ENCODE results near the gene TFB1M.

DNA sequence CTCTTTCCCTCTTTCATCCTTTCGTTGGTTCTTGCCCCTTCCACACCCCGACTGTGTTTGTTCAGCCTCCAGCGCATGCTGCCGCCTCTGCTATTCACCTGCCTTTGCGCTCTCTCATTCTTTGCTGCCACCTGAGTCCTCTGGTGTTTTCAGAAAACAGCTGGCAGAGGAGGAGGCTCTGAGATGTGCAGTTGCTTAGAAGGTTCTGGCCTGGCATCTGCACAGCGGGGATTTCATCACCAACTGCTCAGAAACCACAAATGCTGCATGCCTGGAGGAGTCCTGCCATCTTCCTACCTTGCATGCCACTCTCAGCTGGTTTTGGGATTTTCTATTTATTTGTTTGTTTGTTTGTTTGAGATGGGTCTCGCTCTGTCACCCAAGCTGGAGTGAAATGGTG is 89.7 kb downstream of the TFB1M start:
- no peak for TF ChIP-seq CTCF (conservative IDR thresholded peaks at IDR 0.05 in 1 of 2, IDR thresholded peaks at IDR 0.05 in 1 of 2; ENCODE audit: low read depth in 1 of 2, low read length in 2 of 2)
- TF ChIP-seq EZH2 (IDR thresholded peaks at IDR 0.05; ENCODE audit: low read length, missing control alignments) = no peak
